GM21529 (cell line): ENCODE results near the gene AP1AR.
"Not testable (repeated sequence)": the region's sequence is repeated elsewhere in the genome, so short reads cannot be mapped to it uniquely, and the experiment has no call there.

ENCODE experiments used
- ATAC-seq: cut with Tn5 transposase; IDR thresholded peaks from one replicate; pipeline ENCODE4 v1.9.1; 2021; ENCODE audit not compliant: unreplicated experiment

The AP1AR gene

GRCh38 chr4:112309263-112309791, 77.7 kb downstream of the AP1AR start:
- ATAC-seq: not testable (repeated sequence)

GRCh38 chr4:112311516-112311915, 79.9 kb downstream of the AP1AR start:
- no peak for ATAC-seq

DNA sequence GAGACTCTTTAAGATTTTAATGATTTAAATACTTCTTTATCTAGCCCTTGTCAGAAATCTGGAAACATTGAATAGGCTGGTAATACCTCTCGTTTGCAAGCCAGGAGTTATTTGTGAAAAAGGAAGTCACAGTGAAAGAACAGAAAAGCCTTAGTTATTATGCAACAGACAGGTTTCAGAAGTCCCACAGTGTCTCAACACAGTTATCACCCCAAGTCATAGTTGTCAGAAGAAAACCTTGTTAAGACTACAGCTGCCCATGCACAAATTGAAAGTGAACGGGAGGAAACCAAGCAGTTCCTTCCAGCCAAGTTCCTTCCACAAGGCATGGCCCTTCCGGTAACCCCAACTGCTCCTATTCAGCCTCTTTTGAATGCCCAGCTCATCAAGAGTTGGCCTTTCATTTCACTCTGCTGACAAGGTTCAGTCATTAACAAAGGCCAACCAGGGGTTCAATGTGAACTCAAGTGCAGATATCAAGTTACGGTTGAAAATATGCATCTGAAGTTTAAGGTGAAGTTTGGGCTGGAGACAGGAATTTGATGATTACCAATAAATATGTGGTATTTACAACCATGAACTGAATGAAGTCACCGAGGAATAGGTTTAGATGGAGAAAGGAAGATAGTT, 81.1 kb downstream of the AP1AR start:
- peak; percentile 95 for ATAC-seq

GRCh38 chr4:112315446-112315845, 83.9 kb downstream of the AP1AR start:
- no peak for ATAC-seq

- ATAC-seq: no peak
Measured at GRCh38 chr4:112316360-112316759, 84.8 kb downstream of the AP1AR start.

DNA sequence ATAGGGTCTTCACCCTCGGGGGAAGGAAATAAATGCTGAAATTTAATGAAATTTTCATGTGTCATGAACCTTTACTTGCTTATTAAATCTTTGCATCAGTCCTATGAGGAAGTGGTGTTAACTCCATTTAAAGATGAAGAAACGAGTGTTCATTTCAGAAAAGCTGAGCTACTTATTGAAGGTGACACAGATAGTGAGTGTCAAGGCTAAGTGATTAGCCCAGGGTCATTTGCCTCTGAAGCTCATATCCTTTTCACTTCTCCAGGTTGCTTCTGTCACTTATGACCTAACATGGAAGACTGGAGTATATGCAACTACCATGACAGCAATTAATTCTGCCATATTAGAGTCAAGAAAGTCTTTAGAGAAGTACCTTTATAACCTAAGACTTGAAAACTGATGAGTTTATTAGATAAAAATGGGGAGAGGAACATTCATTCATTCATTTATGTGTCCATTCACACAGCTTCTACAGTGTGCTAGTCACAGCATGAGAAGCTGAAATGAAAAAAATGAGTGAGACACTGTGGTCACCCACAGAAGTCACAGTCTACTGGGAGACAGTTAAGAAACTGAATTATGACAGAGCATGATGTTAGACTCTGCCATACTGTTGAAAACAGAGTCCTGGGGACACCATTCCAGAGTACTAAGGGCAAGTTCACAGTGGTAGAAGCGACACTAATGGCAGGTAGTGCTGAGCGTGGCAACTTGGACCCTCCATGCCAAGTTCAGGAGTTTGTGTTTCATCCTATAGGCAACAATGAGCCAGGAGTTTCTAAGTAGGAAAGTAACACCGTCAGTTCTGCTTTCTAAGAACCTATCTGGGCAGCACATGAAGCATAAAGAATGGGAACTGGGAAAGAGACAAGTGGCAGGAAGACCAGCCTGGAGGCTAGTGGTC, 86.9 kb downstream of the AP1AR start:
- peak; percentile 93 for ATAC-seq
